ENCODE data around the gene NAT8L.

Gene NAT8L

DNA sequence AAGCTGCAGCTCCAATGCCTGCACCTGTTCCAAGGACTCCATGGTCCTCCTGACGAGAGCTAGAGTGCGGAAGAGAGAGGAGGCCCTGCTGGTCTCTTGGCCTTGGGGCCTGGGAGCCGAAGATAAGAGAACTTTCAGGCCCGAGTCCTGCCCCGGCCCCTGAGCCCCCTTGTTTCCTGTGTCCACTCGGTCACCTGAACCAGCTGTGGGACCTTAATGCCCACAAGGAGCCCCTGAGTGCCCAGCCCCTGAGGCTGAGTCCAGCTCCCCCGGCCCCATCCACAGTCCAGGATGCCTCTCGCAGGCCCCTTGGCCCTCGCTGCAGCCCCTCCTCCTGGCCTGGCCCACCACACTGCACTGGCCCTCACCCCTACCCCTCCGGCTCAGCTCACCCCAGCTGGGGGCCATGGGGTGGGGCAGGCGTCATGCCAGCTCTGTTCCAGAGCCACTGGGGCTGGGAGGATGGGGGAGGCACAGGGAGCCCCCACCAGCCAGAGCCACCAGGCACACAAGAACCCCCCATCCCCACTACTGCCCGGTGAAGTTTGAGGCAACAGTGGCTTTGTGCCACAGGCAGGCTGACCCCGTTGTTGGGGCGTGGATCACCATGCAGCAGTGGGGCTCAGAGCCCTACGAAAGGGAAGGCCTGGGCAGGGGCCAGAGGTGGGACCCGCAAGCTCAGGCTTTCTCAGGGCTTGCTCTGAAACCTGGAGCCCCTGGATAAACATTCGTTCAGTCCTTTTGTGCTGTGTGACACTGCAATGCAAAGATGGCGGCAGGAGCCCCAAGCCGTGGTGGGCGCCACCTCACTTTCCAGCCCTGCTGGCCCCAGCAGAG lies 14.1 kb downstream of the NAT8L start:
- no peaks in the 10 kb centered on the region; the same call in 1 of the 2 replicates for H4K20me1 ChIP-seq (ENCODE audit: low read depth, low read length)
- H2AFZ ChIP-seq (ENCODE audit: low read depth, low read length, severe bottlenecking), result no peak overlapping the region
- H3K36me3 ChIP-seq (ENCODE audit: low read length), result no peaks in the 10 kb centered on the region
- no peaks in the 10 kb centered on the region for H3K9me3 ChIP-seq (ENCODE audit: insufficient read depth, low read length)
- H3F3A ChIP-seq (ENCODE audit: insufficient read depth), result no peaks in the 10 kb centered on the region
- no peaks in the 10 kb centered on the region for H3K79me2 ChIP-seq (ENCODE audit: insufficient read depth, low read length)
- no peak overlapping the region for H3K4me2 ChIP-seq (ENCODE audit: low read depth, low read length, poor library complexity, severe bottlenecking)
- no peak for TF ChIP-seq EZH2phosphoT487 (conservative IDR thresholded peaks at IDR 0.05; ENCODE audit: low read length)
- TF ChIP-seq, protein P1, sequence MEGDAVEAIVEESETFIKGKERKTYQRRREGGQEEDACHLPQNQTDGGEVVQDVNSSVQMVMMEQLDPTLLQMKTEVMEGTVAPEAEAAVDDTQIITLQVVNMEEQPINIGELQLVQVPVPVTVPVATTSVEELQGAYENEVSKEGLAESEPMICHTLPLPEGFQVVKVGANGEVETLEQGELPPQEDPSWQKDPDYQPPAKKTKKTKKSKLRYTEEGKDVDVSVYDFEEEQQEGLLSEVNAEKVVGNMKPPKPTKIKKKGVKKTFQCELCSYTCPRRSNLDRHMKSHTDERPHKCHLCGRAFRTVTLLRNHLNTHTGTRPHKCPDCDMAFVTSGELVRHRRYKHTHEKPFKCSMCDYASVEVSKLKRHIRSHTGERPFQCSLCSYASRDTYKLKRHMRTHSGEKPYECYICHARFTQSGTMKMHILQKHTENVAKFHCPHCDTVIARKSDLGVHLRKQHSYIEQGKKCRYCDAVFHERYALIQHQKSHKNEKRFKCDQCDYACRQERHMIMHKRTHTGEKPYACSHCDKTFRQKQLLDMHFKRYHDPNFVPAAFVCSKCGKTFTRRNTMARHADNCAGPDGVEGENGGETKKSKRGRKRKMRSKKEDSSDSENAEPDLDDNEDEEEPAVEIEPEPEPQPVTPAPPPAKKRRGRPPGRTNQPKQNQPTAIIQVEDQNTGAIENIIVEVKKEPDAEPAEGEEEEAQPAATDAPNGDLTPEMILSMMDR (IDR thresholded peaks at IDR 0.05; ENCODE audit: insufficient read depth, low read length, poor library complexity, severe bottlenecking), result no peak
- no peaks in the 10 kb centered on the region for H3K9me2 ChIP-seq (replicated peaks; ENCODE audit: insufficient read depth, low read length)
- no peaks in the 10 kb centered on the region for H3K27me3 ChIP-seq (ENCODE audit: low read length)
- no peak overlapping the region for H3K4me3 ChIP-seq (ENCODE audit: insufficient read depth, low read length, poor library complexity, severe bottlenecking)
- H3K27ac ChIP-seq (ENCODE audit: low read depth, low read length), result no peak overlapping the region
- H3K9ac ChIP-seq (ENCODE audit: low read length), result no peak overlapping the region

DNA sequence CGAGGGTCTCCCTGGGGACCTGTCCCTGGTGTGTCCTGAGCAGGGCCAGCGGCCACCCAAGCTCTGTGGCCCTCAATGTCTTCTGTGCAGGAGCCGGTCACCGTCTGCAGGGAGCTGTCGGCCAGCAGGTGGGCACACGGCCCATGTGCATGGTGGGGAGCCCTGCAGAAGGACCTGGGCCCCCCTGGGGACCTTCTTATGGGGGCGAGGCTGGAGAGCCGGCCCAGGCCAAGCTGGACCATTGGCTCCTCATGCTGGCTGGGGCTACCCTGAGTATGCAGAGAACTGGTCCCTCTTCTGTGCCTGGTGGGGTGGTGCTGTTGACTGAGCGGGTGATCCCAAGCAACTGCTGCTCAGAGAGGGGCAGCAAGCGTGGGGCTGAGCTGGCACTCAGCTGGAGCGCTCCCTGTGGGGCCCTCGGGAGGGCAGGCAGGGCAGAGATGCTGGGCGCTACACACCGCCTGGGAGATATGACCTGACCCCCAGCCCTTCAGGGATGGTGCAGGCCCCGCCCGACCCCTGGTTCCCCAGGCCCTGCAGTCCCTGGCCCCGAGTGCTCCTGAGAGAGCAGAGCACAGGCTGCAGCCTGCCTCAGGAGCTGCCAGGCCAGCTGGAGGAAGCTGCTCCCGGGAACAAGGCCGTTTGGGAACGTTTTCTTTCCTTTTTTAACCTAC lies 14.8 kb downstream of the NAT8L start:
- no peak overlapping the region for H3K9ac ChIP-seq (ENCODE audit: low read length)
- no peak overlapping the region for H3K4me3 ChIP-seq (ENCODE audit: insufficient read depth, low read length, poor library complexity, severe bottlenecking)
- no peaks in the 10 kb centered on the region for H3K9me3 ChIP-seq (ENCODE audit: insufficient read depth, low read length)
- H3K27me3 ChIP-seq (ENCODE audit: low read length), result no peaks in the 10 kb centered on the region
- H3K27ac ChIP-seq (ENCODE audit: low read depth, low read length), result no peak overlapping the region
- no peaks in the 10 kb centered on the region for H3F3A ChIP-seq (ENCODE audit: insufficient read depth)
- no peaks in the 10 kb centered on the region for H3K9me2 ChIP-seq (replicated peaks; ENCODE audit: insufficient read depth, low read length)
- no peak overlapping the region for H2AFZ ChIP-seq (ENCODE audit: low read depth, low read length, severe bottlenecking)
- H3K4me2 ChIP-seq (ENCODE audit: low read depth, low read length, poor library complexity, severe bottlenecking), result no peak overlapping the region
- no peaks in the 10 kb centered on the region for H3K36me3 ChIP-seq (ENCODE audit: low read length)
- no peaks in the 10 kb centered on the region for H4K20me1 ChIP-seq (ENCODE audit: low read depth, low read length)
- H3K79me2 ChIP-seq (ENCODE audit: insufficient read depth, low read length), result no peaks in the 10 kb centered on the region
- TF ChIP-seq, protein P1 (IDR thresholded peaks at IDR 0.05; ENCODE audit: insufficient read depth, low read length, poor library complexity, severe bottlenecking), result no peak
- no peak for TF ChIP-seq EZH2phosphoT487 (conservative IDR thresholded peaks at IDR 0.05; ENCODE audit: low read length)

DNA sequence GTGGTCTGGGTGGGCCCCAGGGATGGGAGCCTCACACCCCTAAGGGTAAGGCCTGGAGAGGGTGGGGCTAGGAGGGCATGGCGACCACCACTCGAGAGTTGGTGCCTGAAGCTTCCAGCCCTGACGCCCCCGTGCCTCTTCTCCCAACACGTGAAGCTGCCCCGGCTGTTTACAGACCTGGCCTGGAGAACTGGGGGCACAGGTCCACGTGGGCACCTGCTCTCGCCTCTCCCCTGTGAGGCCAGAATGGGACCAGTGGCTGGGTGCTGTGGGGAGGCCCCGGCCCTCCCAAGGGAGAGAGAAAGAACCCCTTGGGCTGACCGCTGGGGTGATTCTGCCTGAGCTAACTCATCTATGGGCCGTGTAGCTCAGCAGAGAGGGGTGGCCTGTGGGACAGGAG lies 15.5 kb downstream of the NAT8L start:
- TF ChIP-seq, protein P1 (IDR thresholded peaks at IDR 0.05; ENCODE audit: insufficient read depth, low read length, poor library complexity, severe bottlenecking), result no peak
- TF ChIP-seq EZH2phosphoT487 (conservative IDR thresholded peaks at IDR 0.05; ENCODE audit: low read length), result no peak
- no peaks in the 10 kb centered on the region for H3F3A ChIP-seq (ENCODE audit: insufficient read depth)
- no peaks in the 10 kb centered on the region for H3K9me2 ChIP-seq (replicated peaks; ENCODE audit: insufficient read depth, low read length)
- H3K27me3 ChIP-seq (ENCODE audit: low read length), result no peaks in the 10 kb centered on the region
- H3K27ac ChIP-seq (ENCODE audit: low read depth, low read length), result no peak overlapping the region
- no peaks in the 10 kb centered on the region for H3K9me3 ChIP-seq (ENCODE audit: insufficient read depth, low read length)
- no peak overlapping the region for H3K4me2 ChIP-seq (ENCODE audit: low read depth, low read length, poor library complexity, severe bottlenecking)
- no peak overlapping the region for H3K9ac ChIP-seq (ENCODE audit: low read length)
- no peak overlapping the region for H2AFZ ChIP-seq (ENCODE audit: low read depth, low read length, severe bottlenecking)
- H3K4me3 ChIP-seq (ENCODE audit: insufficient read depth, low read length, poor library complexity, severe bottlenecking), result no peak overlapping the region
- no peaks in the 10 kb centered on the region for H3K36me3 ChIP-seq (ENCODE audit: low read length)
- no peaks in the 10 kb centered on the region for H4K20me1 ChIP-seq (ENCODE audit: low read depth, low read length)
- no peaks in the 10 kb centered on the region for H3K79me2 ChIP-seq (ENCODE audit: insufficient read depth, low read length)

Measured in SU-DHL-6 (cell line).